ENCODE data around the gene NMT2. TPM values are rescaled to one million over a fixed set of nuclear protein-coding genes. Genes with fewer than 3 reads are reported as not detected.

The NMT2 gene
- total RNA-seq, 2 experiments from 2014 or later, result 0.72 to 0.82 TPM

- Histone ChIP-seq H3K36me3 (ENCODE audit: insufficient read depth, low read length) (no peaks in the 10 kb centered on the region), H2AFZ (ENCODE audit: low read length) (no peak overlapping the region), H3K27ac (ENCODE audit: low read depth, low read length, poor library complexity, severe bottlenecking) (no peak overlapping the region), H3K4me2 (ENCODE audit: low read length) (no peak overlapping the region), H3K4me3 (ENCODE audit: low read depth, low read length, poor library complexity, severe bottlenecking) (no peak overlapping the region), H3K4me1 (ENCODE audit: insufficient read depth, low read length, poor library complexity, severe bottlenecking) (no peaks in the 10 kb centered on the region), H4K20me1 (ENCODE audit: insufficient read depth, low read length) (no peaks in the 10 kb centered on the region), H3K79me2 (ENCODE audit: insufficient read depth, low read depth, low read length) (no peaks in the 10 kb centered on the region), H3K9me3 (ENCODE audit: low read length) (no peaks in the 10 kb centered on the region), H3K9me2 (ENCODE audit: insufficient read depth, low read length) (no peaks in the 10 kb centered on the region)
- DNase-seq (ENCODE audit: low spot score), result no peak
- intact Hi-C loops (cut with micrococcal nuclease; ENCODE audit: unreplicated experiment), result no loop called here
- no peak for TF ChIP-seq CTCF (conservative IDR thresholded peaks at IDR 0.05; ENCODE audit: low read length)
- no peak for TF ChIP-seq EZH2phosphoT487 (IDR thresholded peaks at IDR 0.05; ENCODE audit: borderline replicate concordance, low read depth, low read length)
- BruUV-seq (replicated peaks), result no TSS peak
- POLR2A ChIA-PET, result no interaction called here
- CTCF ChIA-PET (ENCODE audit: unreplicated experiment), result no interaction called here
Measured at GRCh38 chr10:15175587-15175986, 7.1 kb upstream of the NMT2 start.

- intact Hi-C loops (cut with micrococcal nuclease; ENCODE audit: unreplicated experiment), result no loop called here
- ChIA-PET CTCF (ENCODE audit: unreplicated experiment) (no interaction called here), POLR2A (interaction anchor here (1.1 kb wide), 1 partner anchor 334 kb away, joined by 3 read pairs; the partner anchor contains the start of genes CDNF, HSPA14 and MSANTD7)
- no peak overlapping the region for H3K4me3 ChIP-seq (ENCODE audit: low read depth, low read length, poor library complexity, severe bottlenecking)
- TF ChIP-seq EZH2phosphoT487 (IDR thresholded peaks at IDR 0.05; ENCODE audit: borderline replicate concordance, low read depth, low read length) (no peak), CTCF (conservative IDR thresholded peaks at IDR 0.05; ENCODE audit: low read length) (no peak)
- H3K9me2 ChIP-seq (ENCODE audit: insufficient read depth, low read length), result no peaks in the 10 kb centered on the region
- H4K20me1 ChIP-seq (ENCODE audit: insufficient read depth, low read length), result no peaks in the 10 kb centered on the region
- no peak overlapping the region for H3K4me2 ChIP-seq (ENCODE audit: low read length)
- no peaks in the 10 kb centered on the region for H3K9me3 ChIP-seq (ENCODE audit: low read length)
- DNase-seq (ENCODE audit: low spot score), result no peak
- no peaks in the 10 kb centered on the region for H3K36me3 ChIP-seq (ENCODE audit: insufficient read depth, low read length)
- H3K4me1 ChIP-seq (ENCODE audit: insufficient read depth, low read length, poor library complexity, severe bottlenecking), result no peaks in the 10 kb centered on the region
- H3K79me2 ChIP-seq (ENCODE audit: insufficient read depth, low read depth, low read length), result no peaks in the 10 kb centered on the region
- no TSS peak for BruUV-seq (replicated peaks)
- no peak overlapping the region for H3K27ac ChIP-seq (ENCODE audit: low read depth, low read length, poor library complexity, severe bottlenecking)
- no peak overlapping the region for H2AFZ ChIP-seq (ENCODE audit: low read length)
Measured at GRCh38 chr10:15172306-15172840, 3.9 kb upstream of the NMT2 start.

- Histone ChIP-seq H3K4me1 (ENCODE audit: insufficient read depth, low read length, poor library complexity, severe bottlenecking) (no peaks in the 10 kb centered on the region), H4K20me1 (ENCODE audit: insufficient read depth, low read length) (no peaks in the 10 kb centered on the region), H2AFZ (ENCODE audit: low read length) (no peak overlapping the region), H3K9me3 (ENCODE audit: low read length) (no peaks in the 10 kb centered on the region), H3K79me2 (ENCODE audit: insufficient read depth, low read depth, low read length) (no peaks in the 10 kb centered on the region), H3K4me2 (ENCODE audit: low read length) (peak overlapping the region; percentile 64; the same call in 1 of the 2 replicates), H3K4me3 (ENCODE audit: low read depth, low read length, poor library complexity, severe bottlenecking) (no peak overlapping the region), H3K9me2 (ENCODE audit: insufficient read depth, low read length) (no peaks in the 10 kb centered on the region), H3K36me3 (ENCODE audit: insufficient read depth, low read length) (no peaks in the 10 kb centered on the region), H3K27ac (ENCODE audit: low read depth, low read length, poor library complexity, severe bottlenecking) (no peak overlapping the region)
- POLR2A ChIA-PET, result interaction anchor here (0.5 to 1.5 kb wide), 3 partner anchors 34 to 70 kb away, joined by 3 to 6 read pairs (median 3); no protein-coding TSS in a partner anchor
- DNase-seq (ENCODE audit: low spot score), result peak; percentile 5
- TF ChIP-seq CTCF (conservative IDR thresholded peaks at IDR 0.05; ENCODE audit: low read length) (no peak), EZH2phosphoT487 (IDR thresholded peaks at IDR 0.05; ENCODE audit: borderline replicate concordance, low read depth, low read length) (no peak)
- BruUV-seq (replicated peaks), result no TSS peak
- intact Hi-C loops (cut with micrococcal nuclease; ENCODE audit: unreplicated experiment), result loop anchor here (5.0 kb wide), 1 partner anchor 82 kb away; the partner anchor contains the start of gene ACBD7
- CTCF ChIA-PET (ENCODE audit: unreplicated experiment), result no interaction called here
Measured at GRCh38 chr10:15169555-15170401, 1.3 kb upstream of the NMT2 start.
